SW480 (cell line): ENCODE data around the gene GBP3.
"Not testable (repeated sequence)": the region's sequence is repeated elsewhere in the genome, so short reads cannot be mapped to it uniquely, and the experiment has no call there.

Source experiments
- DNase-seq: peaks from one replicate; pipeline ENCODE4 v3.0.0-alpha.2; 2016; ENCODE audit warnings: low spot score

GBP3 gene

GRCh38 chr1:89040315-89040626, 17.6 kb upstream of the GBP3 start:
- DNase-seq: no peak

- DNase-seq: no peak
These were observed 14.5 kb upstream of the GBP3 start for GRCh38 chr1:89037186-89037585.

- DNase-seq: no peak
These were observed 12.4 kb upstream of the GBP3 start for GRCh38 chr1:89035080-89035479.

DNA sequence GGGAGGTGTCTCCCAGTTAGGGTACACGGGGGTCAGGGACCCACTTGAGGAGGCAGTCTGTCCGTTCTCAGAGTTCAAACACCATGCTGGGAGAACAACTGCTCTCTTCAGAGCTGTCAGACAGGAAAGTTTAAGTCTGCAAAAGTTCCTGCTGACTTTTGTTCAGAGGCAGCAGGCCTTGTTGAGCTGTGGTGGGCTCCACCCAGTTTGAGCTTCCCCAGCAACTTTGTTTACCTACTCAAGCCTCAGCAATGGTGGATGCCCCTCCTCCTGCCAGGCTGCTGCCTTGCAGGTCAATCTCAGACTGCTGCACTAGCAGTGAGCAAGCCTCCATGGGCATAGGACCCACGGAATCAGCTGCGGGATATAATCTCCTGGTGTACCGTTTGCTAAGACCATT, 11.3 kb upstream of the GBP3 start:
- not testable (repeated sequence) for DNase-seq

DNA sequence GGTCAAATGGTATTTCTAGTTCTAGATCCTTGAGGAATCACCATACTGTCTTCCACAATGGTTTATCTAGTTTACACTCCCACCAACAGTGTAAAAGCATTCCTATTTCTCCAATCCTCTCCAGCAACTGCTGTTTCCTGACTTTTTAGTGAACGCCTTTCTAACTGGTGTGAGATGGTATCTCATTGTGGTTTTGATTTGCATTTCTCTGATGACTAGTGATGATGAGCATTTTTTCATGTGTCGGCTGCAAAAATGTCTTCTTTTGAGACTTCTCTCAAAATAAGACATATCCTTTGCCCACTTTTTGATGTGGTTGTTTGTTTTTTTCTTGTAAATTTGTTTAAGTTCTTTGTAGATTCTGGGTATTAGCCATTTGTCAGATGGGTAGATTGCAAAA, 6.4 kb upstream of the GBP3 start:
- not testable (repeated sequence) for DNase-seq

- no peak for DNase-seq
These were observed 3.3 kb upstream of the GBP3 start for GRCh38 chr1:89025928-89026327.

GRCh38 chr1:89023026-89023425, 360 bp upstream of the GBP3 start:
- no peak for DNase-seq

DNA sequence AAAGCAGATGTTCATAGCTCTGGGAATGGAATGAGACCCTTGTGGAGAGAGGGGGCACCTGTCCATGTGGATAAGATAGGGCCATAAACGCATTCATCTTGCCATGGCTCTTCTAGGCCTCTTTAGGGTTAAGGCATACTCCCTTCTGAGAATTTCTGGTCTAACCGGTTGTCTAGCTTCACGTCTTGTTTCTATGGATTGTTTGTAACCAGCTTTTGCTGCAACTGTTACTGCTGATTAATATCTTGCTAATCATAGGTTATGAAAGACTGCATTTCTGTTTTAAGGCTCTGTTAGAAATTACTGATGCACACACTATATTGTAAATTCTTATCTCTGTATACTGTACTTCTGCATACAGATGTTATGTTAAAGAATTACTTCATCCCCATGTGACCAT, 4.3 kb downstream of the GBP3 start:
- not testable (repeated sequence) for DNase-seq

- no peak for DNase-seq
These were observed 14.2 kb downstream of the GBP3 start for GRCh38 chr1:89008511-89008910.

GRCh38 chr1:89005286-89006151, 17.1 kb downstream of the GBP3 start:
- DNase-seq: no peak

DNA sequence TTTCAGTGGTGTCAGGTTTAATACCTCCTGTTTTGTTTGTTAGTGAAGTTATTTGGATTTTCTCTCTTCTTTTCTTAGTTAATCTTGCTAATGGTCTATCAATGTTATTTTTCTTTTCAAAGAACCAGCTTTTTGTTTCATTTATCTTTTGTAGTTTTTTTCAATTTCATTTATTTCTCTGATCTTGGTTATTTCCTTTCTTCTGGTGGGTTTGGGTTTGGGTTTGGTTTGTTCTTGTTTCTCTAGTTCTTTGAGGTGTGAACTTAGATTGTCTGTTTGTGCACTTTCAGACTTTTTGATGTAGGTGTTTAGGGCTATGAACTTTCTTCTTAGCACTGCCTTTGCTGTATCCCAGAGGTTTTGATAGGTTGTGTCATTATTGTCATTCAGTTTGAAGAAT, 20.5 kb downstream of the GBP3 start:
- DNase-seq: not testable (repeated sequence)

GRCh38 chr1:89001510-89001909, 21.2 kb downstream of the GBP3 start:
- DNase-seq: no peak

DNA sequence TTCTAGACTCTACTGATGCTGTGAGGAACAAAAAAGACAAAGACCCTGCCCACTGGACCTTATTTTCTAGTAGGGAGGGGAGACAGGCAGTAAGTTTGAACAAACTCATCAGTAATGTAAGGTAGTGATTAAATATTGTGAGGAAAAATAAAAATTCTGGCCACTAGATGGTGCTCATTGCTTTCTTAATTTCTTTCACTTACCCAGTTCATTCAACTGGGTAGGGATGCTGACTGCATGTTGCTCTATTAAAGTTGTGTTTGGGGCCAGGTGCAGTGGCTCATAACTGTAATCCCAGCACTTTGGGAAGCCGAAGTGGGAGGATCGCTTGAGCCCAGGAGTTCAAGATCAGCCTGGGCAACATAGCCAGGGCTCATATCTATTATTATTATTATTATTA, 23.9 kb downstream of the GBP3 start:
- DNase-seq: peak; percentile 69

- no peak for DNase-seq
These were observed 32.2 kb downstream of the GBP3 start for GRCh38 chr1:88990426-88990825.

GRCh38 chr1:88985692-88986091, 37.0 kb downstream of the GBP3 start:
- no peak for DNase-seq

- no peak for DNase-seq
These were observed 37.6 kb downstream of the GBP3 start for GRCh38 chr1:88985032-88985431.

DNA sequence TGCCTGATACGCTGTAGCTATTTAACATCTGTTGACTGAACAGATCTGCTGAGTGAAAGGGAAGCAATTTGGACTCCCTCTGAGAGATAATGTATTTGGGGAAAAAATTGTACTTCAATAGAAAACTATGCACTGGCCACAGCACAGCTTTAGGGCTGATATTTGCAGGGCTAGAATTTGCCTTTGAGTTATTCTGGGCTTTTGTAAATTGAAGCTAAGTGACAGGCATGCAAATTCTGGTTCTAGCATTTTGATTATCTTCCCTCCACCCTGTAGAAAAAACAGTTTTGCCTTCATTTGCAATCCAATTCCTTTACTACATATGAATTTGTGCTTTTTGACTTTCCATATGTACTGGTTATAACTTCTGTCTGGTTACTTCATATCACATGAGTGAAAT, 38.1 kb downstream of the GBP3 start:
- no peak for DNase-seq

DNA sequence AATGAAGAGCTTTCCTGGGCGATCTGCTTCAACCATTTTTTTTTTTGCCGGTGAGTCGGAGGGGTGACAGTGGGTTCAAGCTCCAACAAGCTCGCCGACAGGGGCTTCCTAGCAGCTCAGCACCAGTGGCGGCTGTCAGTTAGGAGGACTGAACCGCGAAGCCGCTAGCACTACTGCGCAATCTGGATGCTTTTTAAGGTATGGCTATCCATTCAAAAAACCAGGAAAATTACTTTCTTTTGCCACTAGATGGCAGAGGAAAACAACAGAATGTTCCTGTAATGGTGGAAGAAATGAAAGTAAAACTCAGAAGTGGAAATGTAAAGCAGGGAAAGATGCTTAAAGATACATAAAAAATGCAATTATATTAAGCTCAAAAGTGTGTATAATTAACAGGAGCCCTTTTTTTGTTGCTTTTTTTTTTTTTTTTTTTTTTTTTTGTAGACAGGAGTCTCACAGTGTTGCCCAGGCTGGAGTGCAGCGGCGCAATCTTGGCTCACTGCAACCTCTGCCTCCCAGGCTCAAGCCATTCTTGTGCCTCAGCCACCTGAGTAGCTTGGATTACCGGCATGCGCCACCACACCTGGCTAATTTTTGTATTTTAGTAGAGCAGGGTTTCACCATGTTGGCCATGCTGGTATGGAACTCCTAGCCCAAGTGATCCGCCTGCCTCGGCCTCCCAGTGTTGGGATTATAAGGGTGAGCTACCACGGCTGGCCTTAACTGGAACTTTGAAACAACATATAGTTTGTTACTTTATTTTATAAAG, 38.7 kb downstream of the GBP3 start:
- DNase-seq: peak; percentile 29

GRCh38 chr1:88982055-88982454, 40.6 kb downstream of the GBP3 start:
- no peak for DNase-seq

DNA sequence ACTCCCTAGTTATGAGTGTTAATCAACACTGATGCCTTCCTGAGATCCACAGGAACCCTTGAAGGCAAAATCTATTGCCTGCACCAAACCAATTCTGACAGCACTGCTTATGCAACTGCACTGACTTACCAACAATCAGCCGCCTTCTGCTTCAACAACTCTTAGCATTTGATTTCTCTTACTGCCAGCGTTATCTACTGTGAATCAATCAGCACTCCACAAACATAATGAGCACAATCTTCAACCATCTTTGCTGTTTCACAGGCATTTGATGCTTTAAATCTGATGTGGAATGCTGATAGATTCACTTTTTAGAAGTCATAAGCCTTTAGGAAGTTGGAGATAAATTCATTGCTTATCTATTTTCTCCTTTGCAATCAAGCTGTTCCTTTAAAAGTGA, 41.2 kb downstream of the GBP3 start:
- not testable (repeated sequence) for DNase-seq

DNA sequence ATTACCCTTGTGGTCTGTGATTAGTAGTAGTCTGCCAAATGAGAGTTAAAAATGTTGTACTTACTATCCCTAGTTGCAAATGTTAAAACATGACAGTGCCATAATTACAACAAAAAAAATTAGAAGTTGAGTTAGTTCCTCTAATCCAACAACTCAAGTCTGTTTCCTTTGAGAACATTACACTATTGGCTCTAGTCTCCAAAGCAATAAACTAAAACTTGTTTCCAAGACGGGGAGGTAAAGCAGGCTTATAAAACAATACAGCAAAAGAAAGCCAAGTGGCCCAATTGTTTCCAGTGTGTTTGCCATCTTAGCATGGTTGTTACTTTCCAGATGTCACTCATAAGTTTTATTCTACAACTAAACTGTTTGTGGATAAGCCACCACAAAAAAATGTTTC, 41.8 kb downstream of the GBP3 start:
- DNase-seq: no peak

DNA sequence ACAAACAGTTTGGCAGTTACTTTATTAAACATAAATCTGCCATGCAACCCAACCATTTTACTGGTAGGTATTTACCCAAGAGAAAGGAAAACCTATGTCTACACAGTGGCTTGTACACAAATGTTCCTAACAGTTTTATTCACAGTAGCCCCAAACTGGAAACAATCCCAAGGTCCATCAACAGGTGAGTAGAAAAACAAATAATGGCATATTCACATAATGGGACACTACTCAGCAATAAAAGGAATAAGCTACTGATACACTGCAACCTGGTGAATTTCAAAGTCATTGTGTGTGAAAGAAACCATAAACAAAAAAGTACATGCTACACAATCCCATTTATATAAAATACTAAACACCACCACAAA, 42.9 kb downstream of the GBP3 start:
- no peak for DNase-seq

DNA sequence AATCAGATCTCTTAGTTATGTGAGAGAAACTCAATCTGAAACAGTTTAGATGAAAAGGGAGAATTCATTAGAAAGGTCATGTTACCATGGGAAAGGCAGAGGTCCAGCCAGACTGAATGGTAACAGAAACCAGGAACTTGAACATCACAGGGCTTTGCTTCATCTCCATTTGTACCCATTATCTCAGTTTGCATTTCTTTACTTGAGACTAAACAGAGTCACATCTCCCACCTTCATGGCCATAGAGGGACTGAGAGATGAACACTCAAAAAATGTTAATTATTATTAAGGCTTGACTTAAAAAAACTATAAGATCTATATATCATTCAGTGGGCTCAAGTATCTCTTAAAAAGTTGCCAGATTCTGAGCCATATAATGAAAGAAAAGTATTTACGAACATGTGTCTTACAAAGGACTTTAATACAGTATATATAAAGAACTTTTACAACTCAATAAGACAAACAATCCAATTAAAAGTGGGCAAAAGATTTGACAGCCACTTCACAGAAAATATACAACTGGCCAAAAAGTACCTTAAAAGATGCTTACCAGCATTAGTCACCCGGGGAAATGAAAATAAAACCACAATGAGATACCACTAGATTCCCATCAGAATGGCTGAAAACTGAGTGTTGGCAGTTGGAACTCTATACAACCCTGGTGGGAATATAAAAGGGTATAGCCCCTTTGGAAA, 43.5 kb downstream of the GBP3 start:
- no peak for DNase-seq
